GM18520 (cell line): ENCODE results near the gene BCL11B.
A peak's percentile ranks its signal among the peaks of the same experiment; 100 is the strongest.

Experiments used
- ATAC-seq: cut with Tn5 transposase; IDR thresholded peaks from one replicate; pipeline ENCODE4 v1.9.1; 2021; ENCODE audit not compliant: unreplicated experiment

Gene BCL11B

DNA sequence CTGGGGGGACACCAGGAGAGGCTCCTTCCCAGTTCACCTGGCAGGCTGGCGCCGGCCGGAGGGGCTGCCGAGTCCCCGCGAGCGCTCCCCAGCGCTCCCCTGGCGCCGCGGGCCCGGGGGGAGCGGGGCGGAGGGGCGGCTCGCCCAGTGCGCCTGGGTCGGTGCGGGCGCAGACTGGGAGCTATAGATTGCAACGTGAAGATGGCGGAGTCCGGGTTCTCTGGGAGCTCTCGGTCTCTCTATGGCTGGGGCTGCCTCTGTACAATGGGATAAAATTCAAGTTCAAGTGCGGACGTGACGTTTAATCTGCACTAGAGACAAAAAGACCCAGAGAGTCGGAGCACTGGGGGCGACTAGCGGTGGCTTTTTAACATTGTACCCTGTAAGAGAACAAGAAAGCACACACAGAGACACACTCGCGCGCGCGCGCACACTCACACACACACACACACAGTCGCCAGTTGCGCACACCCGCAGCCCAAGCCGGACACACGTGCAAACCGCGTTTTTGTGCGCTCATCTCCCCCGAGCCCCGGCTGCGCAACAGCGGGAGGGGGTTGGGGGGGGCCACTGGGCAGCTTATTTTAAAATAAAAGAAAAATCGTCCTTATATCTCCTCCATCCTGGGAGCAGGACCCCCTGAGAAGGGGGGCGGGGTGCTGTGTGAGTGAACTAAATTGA, at the start of gene BCL11B:
TSS of gene BCL11B (minus strand) at position 247 of the 681 bp plus-strand sequence. CDS start 979 bp downstream, outside the sequence.
- peak; percentile 74 for ATAC-seq

DNA sequence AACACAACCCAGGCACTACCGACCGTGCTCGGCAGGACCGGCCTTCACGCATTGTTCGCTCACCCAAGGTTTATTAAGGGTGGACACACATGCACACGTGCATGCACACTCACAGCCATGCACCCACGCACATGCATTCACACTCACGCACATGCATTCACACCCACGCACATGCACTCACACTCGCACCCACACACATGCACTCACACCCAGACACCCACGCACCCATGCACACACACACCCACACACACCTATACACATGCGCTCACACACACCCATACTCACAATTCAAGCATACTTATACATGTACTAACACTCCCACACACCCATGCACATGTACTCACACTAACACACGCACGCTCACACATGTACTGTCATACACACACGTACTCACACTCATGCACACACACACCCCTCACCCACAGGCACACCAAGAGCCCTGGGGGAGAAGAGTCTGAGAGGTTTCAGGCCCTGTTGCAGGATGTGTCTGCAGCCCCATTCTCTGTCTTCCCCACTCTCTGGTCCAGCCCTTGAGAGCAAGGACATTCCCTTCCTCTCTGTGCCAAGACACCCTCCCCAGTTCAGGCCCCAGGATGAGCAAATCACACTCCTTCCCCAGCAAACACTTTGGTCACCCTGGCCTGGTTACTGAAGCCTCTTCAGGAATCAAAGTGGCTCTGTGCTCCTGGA, 49.4 kb upstream of the BCL11B start:
- ATAC-seq: no peak

DNA sequence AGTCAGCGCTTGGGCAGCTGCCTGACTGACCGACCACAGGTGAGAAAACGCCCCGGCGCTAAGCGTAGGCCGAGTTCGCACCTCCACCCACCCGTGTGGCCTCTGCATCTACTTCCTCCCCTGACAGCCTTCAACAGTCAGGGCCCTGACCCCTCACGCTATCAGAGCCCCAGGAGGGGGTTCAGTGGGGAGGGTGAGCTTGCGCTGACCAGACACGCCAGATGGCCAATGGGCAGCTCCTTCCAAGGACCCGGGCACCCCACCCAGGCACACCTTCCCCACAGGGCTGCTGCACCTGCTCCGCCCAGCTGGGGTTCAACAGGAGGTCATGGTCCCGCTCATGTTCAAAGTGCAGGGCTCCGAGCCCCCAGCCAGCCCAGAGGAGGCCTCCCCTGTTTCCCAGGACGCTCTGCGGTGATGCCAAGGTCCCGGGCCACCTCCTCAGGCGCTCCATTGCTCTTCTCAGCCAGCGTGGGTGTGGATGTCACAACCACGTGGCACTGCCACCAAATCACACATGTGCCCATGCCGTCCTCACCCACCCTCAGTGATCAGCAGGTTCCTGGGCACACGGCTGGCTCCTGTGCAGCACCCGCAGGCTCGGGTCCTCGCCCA, 48.7 kb upstream of the BCL11B start:
- ATAC-seq: peak; percentile 50

DNA sequence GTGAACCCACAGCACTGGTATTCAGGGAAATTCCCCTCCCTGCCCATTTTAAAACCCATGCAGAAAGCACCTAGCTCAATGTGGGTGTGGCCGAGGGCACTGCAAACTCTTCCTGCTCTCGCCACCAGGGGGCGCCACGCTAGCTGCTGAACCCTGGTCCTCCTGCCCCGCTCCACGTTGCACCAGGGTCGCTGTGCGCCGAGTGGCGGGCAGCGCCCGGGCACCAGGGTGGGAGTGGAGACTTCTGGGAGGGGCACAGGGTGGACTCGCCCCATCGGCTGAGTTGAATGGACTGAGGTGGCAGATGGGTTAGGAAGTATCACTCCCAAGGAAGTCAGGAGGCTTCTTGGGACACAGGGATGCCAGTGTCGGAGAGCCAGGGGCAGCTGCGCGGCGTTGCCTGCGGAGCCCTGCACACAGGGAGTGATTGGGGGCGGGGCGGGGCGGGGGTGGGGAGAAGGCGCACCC, 48.1 kb upstream of the BCL11B start:
- ATAC-seq: peak; percentile 41

DNA sequence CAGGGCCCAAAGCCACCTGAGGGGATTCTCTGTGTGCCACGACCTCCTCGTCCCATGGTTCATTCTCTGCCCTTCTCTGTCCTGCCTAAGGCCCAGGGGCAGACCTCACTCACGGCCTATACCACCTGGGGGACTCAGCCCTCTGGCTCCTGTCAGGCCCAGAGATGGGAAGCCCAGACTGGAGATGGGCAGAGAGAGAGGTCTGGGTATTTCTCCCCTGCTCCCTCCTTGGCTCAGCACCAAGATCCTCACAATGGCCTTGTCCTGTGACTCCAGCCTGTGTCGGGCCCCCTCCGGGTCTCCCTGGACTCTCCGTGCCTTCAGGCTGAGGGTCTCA, 46.9 kb upstream of the BCL11B start:
- no peak for ATAC-seq

DNA sequence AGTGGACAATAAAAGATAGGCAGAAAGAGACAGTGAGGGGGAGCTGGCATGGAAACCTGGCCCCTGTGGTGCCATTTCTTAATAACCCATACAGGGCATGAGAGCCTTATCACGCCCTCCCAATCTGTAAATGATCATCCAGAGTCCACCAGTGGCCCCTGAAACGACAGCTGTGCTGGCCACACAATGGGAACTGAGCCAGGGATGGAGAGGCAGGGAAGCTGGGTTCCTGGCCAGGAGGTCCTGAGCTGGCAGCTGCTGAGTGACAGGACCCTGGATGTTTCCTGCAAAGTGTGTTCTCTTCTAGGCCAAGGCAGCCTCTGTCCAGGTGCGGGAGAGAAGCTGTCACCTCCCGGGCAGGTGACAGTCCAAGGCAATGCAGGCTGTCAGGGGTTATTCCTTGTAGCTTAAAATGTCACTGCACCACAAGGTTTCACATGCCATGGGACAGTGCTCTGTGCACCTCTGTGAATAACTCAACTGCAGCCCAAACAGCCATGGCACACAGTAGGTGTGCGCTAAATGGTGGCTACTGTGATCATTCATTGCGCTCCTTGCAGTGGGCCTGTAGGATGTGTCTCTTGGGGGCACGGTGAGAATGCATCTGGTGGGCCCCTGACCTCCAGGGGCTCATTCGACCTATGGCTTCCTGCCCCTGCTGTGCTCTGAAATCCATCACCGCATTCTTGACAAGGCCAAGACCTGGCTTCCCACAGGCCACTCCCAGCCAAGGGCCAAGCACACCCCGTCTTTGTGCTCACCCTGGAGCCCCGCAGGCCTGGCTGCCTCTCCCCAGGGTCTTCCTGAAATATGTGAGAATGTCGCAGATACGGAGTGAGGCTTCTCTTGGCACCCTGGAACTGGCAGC, 46.3 kb upstream of the BCL11B start:
- no peak for ATAC-seq

DNA sequence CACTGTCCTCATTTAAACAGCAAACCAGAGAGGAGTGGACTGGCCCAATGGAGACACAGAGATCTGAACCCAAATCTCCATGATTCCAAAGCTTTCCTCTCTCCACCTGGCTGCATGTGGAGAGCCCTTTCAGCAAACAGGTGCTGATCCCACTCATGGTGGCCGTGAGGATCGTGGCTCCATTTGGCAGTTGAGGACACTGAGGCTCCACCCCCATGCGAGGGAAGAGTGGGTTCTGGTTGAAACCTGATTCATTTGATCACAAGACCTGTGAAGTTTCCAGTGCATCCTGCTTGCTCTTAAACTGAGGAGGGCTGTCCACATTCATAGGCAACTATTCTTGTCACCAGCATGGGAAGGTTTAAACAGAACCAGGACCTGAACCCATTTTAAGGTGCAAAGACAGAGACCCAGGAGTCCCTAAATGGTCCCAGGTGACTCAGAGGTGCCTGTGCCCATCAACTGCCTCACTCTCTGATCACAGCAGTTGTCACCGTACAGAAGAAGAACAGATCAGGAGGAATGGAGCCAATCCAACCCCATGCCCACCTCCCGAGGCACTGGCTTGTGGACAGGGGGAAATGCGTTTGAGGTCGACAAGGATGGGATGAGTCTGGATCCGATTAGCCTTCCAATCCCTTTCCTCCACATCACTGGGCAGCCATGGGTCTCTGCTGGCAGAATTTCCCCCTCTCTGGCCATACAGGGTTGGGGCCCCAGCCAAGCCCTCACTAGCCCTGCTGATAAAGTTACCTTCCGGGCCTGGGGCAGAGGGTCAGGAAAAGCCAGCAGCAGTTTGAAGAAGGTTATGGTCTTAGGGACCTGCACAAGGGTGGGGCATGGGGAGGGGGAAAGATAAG, 45.5 kb upstream of the BCL11B start:
- no peak for ATAC-seq

DNA sequence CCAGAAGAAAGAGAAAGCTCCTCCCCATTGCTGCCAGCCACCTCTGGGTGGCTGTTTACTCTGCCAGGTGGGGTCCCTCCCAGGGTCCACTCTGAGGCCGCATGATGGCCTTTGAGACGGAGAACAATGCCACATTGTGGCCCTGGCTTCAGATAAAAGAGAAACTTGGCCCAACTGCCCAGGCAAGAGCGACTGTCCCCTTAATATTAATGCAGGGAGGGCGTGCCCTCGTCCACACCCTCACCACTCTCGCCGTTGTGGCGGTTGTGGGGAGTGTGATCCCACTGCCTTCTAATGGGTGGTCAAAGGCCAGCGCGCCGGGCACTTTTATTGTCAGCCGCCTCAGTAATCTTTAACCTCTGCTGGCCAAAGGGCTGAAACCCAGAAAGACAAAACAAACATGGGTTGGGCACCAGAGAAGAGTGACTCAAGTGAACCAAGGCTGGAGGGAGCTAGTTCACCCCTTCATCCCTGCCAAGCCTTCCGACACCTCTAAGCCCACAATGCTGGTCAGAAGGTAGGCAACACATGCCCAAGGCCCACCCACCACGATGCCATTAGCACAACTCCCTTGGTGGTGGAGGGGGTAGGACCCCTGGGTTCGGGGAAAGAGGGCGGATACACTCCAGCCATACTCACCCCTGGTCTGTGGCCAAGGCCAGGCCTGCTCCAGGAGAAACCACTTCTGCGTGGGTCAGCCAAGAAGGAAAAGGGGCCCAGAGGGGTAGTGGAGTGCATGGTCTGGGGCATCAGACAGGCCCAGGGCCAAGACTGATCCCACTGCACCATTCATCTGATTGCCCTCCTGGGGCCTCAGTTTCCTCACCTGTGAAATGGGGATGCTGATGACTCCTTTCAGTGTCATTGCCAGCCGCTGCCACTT, 44.5 kb upstream of the BCL11B start:
- no peak for ATAC-seq

DNA sequence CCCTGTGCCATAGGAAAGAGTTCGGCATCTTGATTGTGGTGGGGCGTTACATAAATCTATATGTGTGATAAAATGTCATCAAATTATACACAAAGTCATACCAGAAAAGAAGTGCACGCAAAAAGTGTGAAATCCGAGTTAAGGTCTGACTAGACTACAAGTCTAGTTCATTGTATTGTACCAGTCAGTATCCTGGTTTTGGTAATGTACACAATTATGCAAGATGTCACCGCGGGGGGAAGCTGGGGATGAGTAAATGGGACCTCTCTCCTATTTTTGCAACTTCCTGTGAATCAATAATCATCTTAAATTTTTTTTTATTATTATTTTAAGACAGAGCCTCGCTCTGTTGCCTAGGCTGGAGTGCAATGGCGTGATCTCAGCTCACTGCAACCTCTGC, 43.2 kb upstream of the BCL11B start:
- ATAC-seq: no peak

DNA sequence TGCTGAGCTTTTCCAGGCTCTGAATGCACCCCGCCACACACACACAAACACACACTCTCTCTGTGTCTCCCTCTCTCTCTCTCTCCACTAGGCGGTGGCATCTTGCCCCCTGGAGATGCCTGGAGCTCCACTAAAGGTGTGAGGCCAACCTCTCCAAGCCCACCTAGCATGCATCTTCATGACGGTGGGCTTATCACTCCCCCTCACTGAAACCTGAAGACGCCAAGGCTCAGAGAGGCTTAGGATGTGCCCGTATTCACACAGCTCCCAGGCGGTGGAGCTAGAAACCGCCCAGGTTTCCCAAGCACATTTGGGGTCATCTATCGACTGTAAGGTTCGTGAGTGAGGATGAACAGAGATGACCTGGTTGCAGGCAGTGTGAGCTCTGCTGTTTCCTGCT, 42.6 kb upstream of the BCL11B start:
- no peak for ATAC-seq

DNA sequence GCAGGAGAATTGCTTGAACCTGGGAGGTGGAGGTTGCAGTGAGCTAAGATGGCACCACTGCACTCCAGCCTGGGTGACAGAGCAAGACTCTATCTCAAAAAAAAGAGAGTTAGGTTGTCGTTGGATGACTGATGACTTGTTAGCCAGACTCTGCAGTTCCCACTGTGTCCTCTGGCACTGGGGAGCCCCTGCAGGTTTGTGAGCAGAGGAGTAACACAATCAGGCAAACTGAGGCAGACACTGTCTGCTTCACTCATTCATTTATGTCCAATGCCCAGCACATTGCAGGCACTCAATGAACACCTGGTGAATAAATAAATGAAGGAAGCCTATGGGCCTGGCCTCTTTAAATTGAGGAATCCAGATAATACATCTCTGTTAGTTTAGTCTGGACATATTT, 41.2 kb upstream of the BCL11B start:
- no peak for ATAC-seq

DNA sequence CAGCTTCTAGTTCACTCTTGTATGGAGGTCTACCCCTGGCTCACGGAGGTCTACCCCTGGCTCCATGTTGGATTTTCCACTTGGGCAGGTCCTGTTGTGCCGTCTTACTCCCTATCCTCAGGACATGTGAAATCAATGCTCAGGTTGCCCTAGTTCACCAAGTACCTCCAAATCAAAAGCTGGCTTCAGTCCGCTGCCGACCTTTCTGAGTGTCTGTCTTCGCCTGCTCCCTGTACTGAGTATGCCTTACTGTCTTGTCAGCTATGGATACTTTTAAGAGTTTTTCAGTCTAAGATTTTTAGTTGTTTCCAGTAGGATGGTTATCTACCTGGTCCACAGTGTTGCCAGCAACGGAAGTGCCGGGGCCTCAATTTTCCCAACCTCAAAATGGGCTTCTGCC, 40.1 kb upstream of the BCL11B start:
- ATAC-seq: no peak

DNA sequence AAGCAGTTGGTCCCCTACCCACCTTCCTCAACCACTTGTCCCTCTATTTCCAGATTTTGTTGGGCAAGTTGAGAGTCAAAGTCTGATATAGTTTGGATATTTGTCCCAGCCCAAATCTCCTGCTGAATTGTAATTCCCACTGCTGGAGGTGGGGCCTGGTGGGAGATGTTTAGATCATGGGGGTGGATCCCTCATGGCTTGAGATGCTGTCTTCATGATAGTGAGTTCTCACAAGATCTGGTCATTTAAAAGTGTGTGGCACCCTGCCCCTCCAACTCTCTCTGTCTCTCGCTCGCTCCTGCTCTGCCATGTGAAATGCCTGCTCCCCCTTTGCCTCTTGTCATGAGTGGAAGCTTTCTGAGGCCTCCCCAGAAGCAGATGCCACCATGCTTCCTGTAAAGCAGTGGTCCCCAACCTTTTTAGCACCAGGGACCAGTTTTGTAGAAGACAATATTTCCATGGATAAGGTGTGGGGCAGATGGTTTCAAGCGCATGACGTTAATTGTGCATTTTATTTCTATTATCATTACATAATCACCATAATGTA, 37.3 kb upstream of the BCL11B start:
- ATAC-seq: no peak

DNA sequence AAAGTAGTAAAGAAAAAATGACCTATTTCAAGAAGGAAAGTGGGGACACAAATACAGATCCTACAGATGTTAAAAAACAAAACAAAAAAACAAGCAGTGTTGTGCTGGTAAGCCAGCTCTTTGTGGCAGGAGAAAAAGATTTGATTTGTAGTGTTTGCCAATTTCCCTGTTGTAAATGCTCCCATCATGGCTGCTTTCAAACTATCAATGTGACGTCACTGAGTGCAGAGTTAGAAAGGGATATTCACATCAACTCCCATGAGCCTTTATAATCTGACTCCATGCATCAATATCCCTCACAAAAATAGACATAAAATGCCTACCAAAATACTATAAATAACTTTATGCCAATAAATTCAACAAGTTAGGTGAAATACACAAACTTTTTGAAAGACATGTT, 32.2 kb upstream of the BCL11B start:
- no peak for ATAC-seq

DNA sequence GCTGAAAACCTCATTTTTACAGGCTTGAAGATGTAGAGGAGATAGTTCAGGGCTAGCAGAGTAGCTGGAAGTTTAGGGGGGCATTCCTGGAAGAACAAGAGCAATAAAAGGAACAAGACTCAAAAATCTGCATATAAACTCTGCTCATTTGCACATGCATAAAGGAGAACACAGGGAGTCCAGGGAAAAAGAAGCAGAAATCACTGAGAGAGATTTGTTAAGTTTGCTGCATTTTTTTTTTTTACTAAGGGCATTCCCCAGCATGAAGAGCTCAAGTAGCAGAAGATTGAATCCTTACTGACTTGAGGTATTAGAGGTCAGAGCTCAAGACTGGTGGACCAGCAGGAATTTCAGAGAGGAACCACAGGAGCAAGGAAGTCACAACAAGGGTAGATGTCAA, 28.2 kb upstream of the BCL11B start:
- no peak for ATAC-seq

DNA sequence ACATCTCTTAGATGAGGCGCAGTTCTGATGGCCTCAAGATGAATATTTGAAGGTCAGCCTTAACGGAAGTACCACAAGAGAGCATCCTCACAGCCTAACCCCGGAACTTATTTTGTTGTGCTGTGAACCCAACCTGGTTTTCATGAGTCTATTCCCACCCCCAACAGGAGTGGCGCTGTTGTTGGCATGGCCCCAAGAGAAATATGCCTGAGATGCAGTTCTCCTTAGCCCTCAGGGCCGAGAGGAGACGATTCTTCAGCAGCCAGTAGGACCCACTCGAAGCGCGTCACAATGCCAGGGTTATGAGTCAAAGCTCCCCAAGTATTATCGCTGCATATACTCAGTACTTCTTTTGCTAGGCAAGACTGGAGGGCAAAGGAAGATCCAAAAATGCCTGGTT, 24.5 kb upstream of the BCL11B start:
- no peak for ATAC-seq

DNA sequence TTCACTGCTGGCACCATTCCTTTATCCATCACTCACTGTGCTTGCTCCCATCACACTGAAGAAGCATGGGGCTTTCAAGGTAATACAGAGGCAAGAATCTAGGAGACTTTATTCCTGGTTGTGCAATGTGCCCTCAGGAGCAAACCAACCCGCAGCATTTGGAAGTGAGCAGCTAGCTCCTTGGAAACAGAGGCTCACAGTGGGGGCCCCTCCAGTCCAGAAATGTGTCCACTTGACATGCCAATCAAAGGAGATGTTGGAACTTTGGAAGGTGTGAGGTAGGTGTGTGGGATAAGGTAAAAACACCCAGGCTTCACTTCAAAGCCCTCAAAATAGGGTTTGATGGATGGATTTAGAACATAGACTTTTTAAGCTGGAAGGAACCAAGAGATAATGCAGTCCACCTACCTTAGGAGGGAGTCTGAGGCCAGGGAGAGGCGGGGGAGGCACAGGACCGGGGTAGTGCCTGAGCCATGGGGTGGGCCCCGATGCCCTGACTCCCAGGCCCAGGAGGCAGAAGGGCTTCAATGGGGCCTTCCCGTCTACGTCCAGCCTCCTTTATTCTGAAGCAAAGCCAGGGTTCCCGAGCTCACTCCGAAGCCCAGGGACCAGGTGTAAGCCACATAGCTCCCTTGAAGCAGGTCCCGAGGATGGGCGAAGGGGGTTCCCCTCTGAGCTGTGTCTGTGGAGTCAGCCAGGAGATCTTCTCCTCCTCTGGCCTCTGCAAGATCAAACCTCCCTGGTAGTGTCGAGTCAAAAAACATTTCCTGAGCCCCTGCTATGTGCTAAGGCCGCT, 17.6 kb upstream of the BCL11B start:
- no peak for ATAC-seq

DNA sequence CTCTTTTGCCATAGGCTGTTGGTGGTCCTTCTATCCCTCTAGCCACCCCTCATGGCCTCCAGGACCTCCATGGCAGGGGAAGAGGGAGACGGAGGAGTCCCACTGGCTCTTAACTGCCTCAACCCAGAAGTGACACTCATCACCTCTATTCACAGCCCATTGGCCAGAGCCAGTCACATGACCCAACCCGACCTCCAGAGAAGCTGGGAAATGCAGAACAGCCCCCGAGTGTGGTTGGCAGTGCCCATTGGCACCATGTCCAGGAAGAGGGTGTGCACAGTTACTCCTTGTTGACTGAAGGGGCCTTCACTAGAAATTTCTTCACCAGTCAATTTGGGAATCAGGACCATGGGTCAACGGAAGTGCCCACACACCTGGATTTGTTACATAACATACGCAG, 17.0 kb upstream of the BCL11B start:
- ATAC-seq: no peak
